HT1080 (cell line): Measurements from ENCODE around the gene NEK11. TPM values are rescaled to one million over a fixed set of nuclear protein-coding genes. Genes with fewer than 3 reads are reported as not detected.

ENCODE experiments used
- DNase-seq: peaks from one replicate; pipeline ENCODE4 v3.0.0-alpha.2; 2015; ENCODE audit warnings: low read depth
- total RNA-seq: library from RNA; depleted of rRNA; stranded (reverse); fragments of >200 nt; shearing (Covaris generic); gene quantifications from 2 replicates; pipeline ENCODE4 v1.2.3, GENCODE V29; 2014

NEK11 gene
- total RNA-seq, 1 experiment from 2014 or later = 2.8 TPM

- DNase-seq = no peak
Observed at GRCh38 chr3:131222599-131222998, 195.9 kb downstream of the NEK11 start.

DNA sequence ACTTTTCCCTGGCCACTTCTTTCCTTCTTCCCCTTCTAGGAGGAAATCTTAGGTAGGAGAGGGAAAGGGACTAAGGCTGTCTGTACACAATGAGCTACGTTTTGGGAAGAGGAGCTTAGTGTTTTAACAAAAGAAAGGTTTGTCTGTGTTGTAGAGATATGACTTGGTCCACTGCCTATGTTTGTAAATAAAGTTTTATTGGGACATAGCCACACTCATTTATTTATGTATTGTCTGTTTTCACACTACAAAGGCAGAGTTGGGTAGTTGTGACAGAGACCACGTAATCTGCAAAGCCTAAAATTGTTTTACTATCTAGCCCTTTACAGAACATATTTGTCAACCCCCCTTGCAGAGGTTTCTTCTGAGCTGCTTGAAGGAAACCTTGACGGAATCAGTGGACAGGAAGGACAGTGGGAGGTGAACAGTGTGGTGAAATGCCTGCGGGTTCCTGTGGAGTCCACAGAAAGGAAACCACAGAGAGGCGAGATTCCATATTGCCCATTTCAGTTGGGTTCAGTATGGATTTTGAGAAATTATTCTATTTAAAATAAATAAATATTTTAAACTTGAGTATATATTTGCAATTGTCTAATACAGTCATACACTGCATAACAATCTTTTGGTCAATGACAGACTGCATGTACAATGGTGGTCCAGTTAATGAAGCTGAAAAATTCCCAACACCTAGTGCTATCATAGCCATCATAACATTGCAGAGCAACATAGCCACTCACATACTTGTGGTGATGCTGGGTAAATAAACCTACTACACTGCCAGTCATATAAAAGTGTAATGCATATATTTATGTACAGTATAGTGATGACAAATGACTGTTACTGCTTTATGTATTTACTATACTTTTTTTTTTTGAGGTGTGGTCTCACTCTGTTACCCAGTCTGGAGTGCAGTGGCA, 197.0 kb downstream of the NEK11 start:
- DNase-seq = no peak

DNA sequence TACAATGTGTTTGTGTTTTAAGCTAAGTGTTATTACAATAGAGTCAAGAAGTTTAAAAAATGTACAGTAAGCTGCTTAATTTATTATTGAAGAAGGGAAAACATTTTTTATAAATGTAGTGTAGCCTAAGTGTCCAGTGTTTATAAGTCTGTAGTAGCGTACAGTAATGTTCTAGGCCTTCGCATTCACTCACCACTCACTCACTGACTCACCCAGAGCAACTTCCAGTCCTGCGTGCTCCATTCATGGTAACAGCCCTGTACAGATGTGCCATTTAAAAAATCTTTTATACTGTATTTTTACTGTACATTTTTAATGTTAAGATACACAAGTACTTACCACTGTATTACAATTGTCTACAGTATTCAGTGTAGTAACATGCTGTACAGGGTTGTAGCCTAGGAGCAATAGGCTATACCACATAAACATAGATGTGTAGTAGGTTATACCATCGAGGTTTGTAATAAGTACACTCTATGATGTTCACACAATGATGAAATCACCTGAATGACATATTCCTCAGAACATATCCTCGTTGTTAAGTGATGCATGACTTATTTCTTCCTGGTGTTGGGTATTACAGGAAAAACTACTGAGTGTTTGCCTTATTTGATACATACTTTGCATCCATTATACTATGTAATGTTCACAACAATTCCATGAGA, 198.3 kb downstream of the NEK11 start:
- peak; percentile 42 for DNase-seq

DNA sequence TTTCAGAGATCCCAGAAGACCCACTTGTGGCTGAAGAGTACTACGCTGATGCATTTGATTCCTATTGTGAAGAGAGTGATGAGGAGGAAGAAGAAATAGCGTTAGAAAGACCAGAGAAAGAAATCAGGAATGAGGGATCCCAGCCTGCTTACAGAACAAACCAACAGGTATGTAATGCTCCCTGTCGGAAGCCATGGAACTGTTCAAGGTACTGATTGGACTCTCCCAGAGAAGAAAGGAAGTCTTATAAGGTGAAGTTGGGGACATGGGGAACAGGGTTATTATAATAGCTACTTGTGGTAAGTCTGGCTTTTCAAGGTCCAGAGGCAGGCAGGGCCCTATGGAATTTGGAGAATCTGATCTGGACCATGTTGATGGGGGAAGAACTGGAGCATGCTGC, 201.8 kb downstream of the NEK11 start:
- DNase-seq = no peak

GRCh38 chr3:131231710-131232389, 205.2 kb downstream of the NEK11 start:
- peak; percentile 25 for DNase-seq

DNA sequence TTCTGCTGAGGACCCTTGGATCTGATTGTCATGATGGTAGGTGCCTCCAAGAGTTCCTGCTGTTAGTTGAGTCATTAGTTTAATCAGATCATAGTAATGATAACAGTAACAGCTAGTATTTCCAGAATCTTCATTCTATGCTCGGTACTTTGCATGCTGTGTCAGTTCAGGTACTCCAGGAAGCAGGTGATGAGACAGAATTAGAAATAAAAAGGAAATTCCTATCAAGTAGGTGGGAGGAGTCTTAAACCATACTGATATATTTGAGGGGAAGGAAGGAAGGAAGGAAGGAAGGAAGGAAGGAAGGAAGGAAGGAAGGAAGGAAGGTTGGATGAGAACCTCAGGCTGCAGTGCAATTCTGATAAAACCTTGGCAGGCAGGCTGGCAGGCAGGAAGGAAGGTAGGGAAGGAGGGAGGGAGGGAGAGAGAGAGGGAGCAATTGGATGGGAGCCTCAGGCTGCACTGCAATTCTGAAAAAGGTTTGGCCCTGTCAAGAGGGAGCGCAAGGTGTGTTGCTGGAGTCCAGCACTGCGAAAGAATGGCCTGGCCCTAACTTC, 206.1 kb downstream of the NEK11 start:
- DNase-seq = no peak

GRCh38 chr3:131233900-131234668, 207.4 kb downstream of the NEK11 start:
- no peak for DNase-seq

GRCh38 chr3:131236421-131236820, 209.7 kb downstream of the NEK11 start:
- DNase-seq = no peak

- DNase-seq = no peak
Observed at GRCh38 chr3:131238496-131238895, 211.8 kb downstream of the NEK11 start.

DNA sequence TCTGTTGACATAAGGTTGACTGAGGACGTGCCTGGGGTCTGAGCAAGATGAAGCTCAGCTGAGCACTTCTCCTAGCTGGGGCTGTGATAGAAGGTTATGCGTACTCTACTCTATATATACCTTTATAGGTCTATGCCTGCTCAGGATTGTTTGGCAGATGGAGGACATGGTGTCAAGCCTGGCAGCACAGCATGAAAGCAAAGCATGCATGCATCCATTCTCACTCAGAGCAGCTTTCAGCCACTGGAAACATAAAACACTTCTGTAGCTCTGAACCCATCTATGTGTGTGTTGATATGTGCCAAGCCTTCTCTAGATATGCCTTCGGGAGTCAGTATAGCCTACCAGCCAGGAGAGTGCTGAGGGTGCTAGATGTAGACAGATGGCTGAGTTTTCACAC, 212.6 kb downstream of the NEK11 start:
- no peak for DNase-seq

- DNase-seq = peak; percentile 29
Observed at GRCh38 chr3:131242201-131242600, 215.5 kb downstream of the NEK11 start.

- DNase-seq = no peak
Observed at GRCh38 chr3:131250466-131250865, 223.8 kb downstream of the NEK11 start.

DNA sequence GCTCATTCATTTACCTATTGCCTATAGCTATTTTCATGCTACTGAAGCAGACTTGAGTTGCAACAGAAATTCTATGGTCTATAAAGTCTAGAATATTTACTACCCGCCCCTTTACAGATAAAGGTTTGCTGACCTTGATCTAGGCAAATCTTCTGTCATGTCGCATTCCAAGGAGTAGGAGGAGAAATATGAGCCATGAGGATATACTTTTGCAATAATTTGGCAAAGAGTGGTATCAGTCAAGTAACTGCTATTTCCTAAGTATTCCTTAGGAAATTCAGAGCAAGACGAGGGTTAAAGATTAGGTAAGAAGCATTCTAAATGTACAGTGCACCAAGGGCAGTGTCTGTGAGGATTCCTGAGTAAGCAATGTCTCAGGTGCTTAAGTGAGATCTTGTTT, 233.8 kb downstream of the NEK11 start:
- no peak for DNase-seq

GRCh38 chr3:131261104-131261503, 234.4 kb downstream of the NEK11 start:
- DNase-seq = no peak

DNA sequence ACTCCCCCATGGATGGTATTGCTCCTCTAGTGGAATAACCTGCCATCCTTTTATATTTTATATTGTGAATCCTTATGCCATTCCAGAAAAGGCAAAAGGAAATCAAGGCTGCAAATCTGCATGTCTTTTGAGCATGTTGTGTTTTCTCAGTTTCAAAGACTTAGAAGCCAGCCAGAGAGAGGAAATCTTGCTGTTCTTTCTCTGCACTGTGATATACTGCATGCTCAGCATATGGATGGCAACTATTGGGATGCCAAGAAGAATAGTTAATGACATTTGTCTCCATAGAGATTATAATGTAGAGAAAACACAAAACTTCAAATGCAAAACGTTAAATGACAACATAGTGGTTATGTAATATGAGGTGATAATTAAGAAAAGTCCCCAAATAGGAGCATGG, 248.9 kb downstream of the NEK11 start:
- DNase-seq = no peak

- DNase-seq = peak; percentile 16
Observed at GRCh38 chr3:131277836-131278497, 251.3 kb downstream of the NEK11 start.

DNA sequence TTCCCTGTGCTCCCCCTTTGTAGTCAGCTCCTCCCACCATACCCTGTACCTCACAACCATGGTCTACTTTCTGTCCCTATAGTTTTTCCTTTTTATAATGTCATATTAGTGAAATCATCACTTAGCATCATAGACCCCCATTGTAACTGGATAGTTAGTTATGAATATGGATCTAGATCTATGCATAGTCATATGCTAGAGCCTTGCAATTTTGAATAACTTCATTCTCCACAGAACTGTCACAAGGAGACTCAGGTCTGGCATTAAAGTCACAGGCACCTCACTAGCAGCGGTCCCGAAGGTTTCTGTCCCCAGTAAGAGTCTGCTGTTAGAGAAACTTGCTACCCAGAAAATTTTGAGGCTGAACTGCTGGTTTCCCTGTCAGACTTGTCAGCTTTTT, 252.9 kb downstream of the NEK11 start:
- no peak for DNase-seq

DNA sequence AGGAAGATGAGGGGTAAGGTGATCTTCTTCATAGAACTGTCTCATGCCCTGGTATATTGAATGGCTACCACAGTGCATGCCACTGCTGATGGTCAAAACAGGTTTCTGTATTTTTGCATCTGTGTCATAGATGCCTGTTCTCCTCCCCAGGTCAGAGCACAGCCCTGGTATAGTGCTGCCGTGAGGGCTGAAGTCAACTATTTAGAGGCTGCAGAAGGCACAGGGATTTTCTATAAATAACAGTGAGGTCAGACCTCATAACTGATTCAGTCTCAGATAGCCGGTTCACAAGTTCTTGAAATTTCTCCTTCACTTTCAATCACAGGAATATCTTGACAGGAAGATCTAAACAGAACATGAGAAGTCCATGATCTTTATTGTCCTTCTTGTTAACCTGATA, 255.7 kb downstream of the NEK11 start:
- no peak for DNase-seq

GRCh38 chr3:131282967-131283366, 256.3 kb downstream of the NEK11 start:
- no peak for DNase-seq

DNA sequence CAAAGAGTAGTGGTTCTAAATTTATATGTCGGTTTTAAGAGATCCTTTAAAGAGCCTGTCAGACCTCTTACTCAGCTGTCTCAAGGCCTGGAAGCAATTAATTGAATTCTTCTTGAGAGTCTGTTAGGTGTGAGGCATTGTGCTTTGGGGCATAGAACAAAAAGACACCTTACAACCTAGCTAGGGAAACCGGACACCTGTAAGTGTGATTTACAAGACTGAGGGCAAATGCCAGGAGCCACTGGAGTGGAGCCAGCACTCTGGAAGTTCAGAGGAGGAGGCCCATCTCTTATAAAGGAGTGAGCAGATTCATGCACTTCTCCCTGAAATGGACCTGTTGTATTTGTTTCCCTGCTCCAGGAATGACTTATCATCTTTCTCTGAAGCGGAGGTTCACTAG, 257.2 kb downstream of the NEK11 start:
- no peak for DNase-seq

GRCh38 chr3:131284302-131284701, 257.6 kb downstream of the NEK11 start:
- DNase-seq = no peak
